ENCODE results near the gene DDX25.

Gene DDX25

DNA sequence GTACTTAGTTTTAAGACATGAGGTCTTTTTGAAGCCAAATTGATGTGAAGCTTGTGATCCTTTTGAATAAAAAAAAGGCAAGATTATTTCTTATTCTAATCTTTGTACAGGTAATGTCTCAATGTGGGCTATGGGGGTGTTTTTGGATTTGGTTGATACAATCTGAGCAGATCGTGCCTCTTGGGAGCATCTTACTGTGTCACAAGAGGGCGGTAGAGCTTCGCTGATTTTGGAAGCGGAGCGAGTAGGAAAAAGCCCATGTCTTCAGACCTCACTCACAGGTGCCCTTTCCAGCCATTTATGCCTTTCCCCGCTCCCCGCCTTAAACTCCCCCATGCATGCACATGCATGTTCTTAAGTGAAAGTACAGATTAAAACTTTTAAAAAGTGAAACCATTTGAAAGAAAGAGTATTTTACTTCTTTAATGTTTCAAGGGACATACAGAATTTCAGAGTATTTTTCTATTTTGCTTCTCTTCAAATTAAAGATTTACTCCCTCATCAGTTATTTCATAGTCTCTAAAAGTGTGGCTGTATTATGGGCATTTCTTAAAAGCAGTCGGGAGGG lies 18.8 kb downstream of the DDX25 start:
- Mint-ChIP-seq H3K4me3 (no peak overlapping the region), H3K36me3 (no peaks in the 10 kb centered on the region), H3K27me3 (peaks cover 16% of the 10 kb centered on the region), H3K9me3 (no peaks in the 10 kb centered on the region), H3K27ac (no peak overlapping the region), H3K4me1 (no peaks in the 10 kb centered on the region)
- DNase-seq (ENCODE audit: low spot score in 2 of 2) (peak in 1 of 2 donors; percentile 41), ATAC-seq (ENCODE audit: low read depth) (peak; percentile 77)

DNA sequence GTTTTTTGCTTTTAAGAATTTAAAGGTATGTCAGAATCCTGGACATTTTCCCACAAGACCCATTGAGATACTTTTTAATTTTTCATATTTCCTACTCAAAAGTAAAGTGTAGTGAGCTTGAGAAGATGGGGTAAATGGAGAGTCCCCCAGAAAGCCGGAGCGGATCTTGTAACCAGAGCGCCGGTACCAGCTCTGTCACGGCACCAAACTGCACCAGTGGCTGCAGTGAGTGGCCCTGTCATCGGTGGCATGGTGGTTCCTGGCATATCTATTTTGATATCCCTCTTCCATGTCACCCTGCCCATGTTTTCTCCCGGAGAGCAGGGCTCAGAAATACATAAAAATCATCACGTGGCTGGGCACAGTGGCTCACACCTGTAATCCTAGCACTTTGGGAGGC lies 19.3 kb downstream of the DDX25 start:
- Mint-ChIP-seq H3K27ac (no peak overlapping the region), H3K36me3 (no peaks in the 10 kb centered on the region), H3K27me3 (peaks cover 16% of the 10 kb centered on the region), H3K4me3 (no peak overlapping the region), H3K9me3 (no peaks in the 10 kb centered on the region), H3K4me1 (no peaks in the 10 kb centered on the region)
- DNase-seq (ENCODE audit: low spot score in 2 of 2) (no peak), ATAC-seq (ENCODE audit: low read depth) (no peak)

DNA sequence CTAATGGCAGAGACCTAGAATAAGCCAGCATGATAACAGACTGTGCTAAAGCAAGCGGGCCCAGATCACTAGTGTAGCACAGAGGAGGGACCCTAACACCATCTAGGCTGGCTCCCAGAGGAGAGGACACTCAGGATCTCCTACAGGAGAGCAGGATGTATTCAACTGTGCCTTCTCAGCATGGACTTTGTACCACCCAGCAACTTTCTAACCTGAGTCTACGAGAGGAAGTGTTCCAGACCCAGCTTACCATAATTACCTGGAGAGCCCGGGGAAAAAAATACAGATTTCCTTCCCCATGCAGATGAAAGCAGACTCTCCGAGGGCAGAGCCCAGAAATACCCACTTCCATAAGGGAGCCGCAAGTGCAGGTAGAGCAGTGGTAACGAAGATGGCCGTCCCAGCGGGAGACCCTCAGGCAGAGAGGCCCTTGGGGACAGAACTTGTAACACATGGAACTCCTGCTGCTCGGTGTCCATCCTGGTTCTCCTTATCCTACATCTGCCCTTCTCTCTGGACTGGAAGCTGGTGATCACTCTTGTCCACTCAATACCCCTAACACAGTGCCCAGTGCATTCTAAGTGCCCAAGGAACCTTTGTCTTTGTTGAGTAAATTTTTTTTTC lies 20.2 kb downstream of the DDX25 start:
- Mint-ChIP-seq H3K27ac (no peak overlapping the region), H3K4me3 (no peak overlapping the region)

DNA sequence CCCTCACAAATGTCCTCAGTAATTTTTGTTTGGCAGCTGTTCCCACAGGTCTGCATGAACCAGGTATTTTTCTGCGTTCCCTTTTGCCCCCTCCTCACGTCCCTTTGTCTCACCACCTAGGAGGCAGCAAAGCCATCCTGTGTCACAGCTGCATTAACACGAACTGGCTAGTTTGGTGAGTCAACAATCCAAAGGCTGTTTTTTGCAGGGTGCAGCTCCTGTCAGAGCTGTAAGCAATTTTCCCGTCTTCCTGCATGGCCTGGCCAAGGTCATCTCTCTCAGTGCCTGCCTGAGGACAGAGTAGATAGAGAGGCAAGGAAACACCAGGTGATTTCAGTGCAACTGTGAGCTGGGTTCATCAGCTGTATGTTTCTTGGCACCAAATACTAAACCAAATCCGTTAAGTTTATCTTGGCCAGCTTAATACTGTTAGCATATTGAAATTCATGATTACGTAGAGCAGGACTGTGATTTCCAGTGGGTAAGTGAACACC lies 21.0 kb downstream of the DDX25 start:
- no peak overlapping the region for H3K27ac Mint-ChIP-seq
- no peaks in the 10 kb centered on the region for H3K36me3 Mint-ChIP-seq

More for the DNA sequence above, 20.2 kb downstream of the DDX25 start:
- DNase-seq (ENCODE audit: low spot score in 2 of 2): no peak
- Mint-ChIP-seq H3K36me3 (no peaks in the 10 kb centered on the region), H3K9me3 (no peaks in the 10 kb centered on the region), H3K27me3 (peaks cover 14% of the 10 kb centered on the region), H3K4me1 (no peaks in the 10 kb centered on the region)
- ATAC-seq (ENCODE audit: low read depth): no peak

DNA sequence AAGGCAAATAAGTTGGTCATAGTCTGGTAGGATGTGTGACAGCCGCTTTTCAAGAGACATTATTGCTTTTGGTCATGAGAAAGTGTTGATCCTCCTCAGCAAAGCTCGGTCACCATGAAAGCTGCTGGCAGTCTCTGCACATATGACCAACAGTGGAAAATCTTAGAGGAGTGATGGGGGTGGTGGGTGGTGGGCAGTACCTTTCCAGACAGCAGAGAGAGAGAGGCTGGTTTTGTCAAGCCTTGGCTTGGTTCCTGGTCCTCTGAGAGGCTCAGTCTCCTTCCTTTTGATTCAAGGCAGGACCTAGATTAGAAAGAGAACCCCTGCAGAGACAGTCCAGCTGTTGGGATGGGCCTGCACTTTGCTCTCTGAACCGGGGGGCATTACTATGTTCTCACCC lies 21.5 kb downstream of the DDX25 start:
- H3K27ac Mint-ChIP-seq: no peak overlapping the region
- peaks cover 16% of the 10 kb centered on the region for H3K27me3 Mint-ChIP-seq
- no peaks in the 10 kb centered on the region for H3K4me1 Mint-ChIP-seq
- DNase-seq (ENCODE audit: low spot score in 2 of 2) (no peak), ATAC-seq (ENCODE audit: low read depth) (no peak)
- H3K9me3 Mint-ChIP-seq: no peaks in the 10 kb centered on the region
- H3K36me3 Mint-ChIP-seq: no peaks in the 10 kb centered on the region
- no peak overlapping the region for H3K4me3 Mint-ChIP-seq

More for the DNA sequence above, 21.0 kb downstream of the DDX25 start:
- Mint-ChIP-seq H3K4me3 (no peak overlapping the region), H3K9me3 (no peaks in the 10 kb centered on the region), H3K4me1 (no peaks in the 10 kb centered on the region), H3K27me3 (peaks cover 19% of the 10 kb centered on the region)
- no peak for DNase-seq (ENCODE audit: low spot score in 2 of 2)
- no peak for ATAC-seq (ENCODE audit: low read depth)

DNA sequence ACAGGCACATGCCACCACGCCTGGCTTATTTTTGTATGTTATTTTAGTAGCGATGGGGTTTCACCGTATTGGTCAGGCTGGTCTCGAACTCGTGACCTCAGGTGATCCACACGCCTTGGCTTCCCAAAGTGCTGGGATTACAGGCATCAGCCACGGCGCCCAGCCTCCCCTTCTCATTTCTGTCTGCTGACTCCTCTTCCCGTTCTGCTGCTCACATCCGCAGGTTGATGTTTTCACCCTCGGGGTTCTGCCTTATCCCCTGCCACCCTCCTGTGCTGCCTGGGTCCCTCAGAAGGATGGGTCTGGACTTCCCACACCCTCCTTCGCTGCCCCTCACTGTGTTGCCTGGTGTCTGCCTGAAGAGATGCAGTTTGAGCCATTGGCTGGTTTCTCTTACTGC lies 22.4 kb downstream of the DDX25 start:
- no peak overlapping the region for H3K27ac Mint-ChIP-seq
- H3K9me3 Mint-ChIP-seq: no peaks in the 10 kb centered on the region
- H3K4me1 Mint-ChIP-seq: no peaks in the 10 kb centered on the region
- no peak for DNase-seq (ENCODE audit: low spot score in 2 of 2)
- peaks cover 18% of the 10 kb centered on the region for H3K27me3 Mint-ChIP-seq
- H3K4me3 Mint-ChIP-seq: no peak overlapping the region
- no peaks in the 10 kb centered on the region for H3K36me3 Mint-ChIP-seq
- no peak for ATAC-seq (ENCODE audit: low read depth)

DNA sequence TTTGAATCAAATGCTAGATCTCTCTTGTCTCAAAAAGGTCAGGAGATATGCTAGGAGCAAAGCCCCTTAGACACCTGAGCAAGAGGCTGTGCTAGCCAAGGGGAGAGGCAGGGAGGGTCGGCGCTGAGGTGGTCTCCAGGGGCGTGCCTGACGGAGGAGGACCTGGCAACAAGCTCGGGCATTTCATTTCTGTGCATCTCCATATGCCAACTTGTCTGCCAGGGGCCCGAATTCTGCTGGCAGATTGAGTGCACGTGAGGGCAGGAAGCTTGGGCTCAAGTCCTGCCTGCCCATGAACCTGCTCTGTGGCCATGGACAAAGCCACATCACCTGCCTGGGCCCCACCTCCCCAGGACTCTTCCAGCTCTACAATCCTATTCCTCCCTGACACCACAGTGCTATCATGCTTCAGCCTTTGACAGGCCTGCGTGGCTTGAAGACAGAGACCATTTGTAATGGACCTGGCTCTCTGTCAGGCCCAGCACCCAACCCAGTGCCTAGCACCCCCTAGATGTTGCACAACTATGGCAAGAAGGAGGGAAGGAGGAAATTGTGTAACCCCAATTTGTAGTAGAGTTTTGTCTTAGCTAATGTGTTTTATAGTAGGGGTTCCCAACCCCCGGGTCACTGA lies 25.3 kb downstream of the DDX25 start:
- Mint-ChIP-seq H3K4me1 (no peaks in the 10 kb centered on the region), H3K36me3 (no peaks in the 10 kb centered on the region), H3K9me3 (no peaks in the 10 kb centered on the region), H3K27ac (no peak overlapping the region), H3K4me3 (no peak overlapping the region), H3K27me3 (peaks cover 22% of the 10 kb centered on the region)
- no peak for ATAC-seq (ENCODE audit: low read depth)
- no peak for DNase-seq (ENCODE audit: low spot score in 2 of 2)

DNA sequence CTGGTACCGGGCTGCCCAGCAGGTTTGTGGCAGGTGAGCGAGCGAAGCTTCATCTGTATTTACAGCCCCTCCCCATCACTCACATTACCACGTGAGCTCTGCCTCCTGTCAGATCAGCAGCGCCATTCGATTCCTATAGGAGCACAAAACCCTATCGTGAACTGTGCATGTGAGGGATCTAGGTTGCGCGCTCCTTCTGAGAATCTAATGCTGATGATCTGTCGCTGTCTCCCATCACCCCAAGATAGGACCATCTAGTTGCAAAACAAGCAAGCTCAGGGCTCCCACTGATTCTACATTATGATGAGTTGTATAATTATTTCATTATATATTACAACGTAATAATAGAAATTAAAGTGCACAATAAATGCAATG lies 25.8 kb downstream of the DDX25 start:
- peaks cover 22% of the 10 kb centered on the region for H3K27me3 Mint-ChIP-seq
- ATAC-seq (ENCODE audit: low read depth) (no peak), DNase-seq (ENCODE audit: low spot score in 2 of 2) (no peak)
- no peaks in the 10 kb centered on the region for H3K4me1 Mint-ChIP-seq
- H3K27ac Mint-ChIP-seq: no peak overlapping the region
- H3K9me3 Mint-ChIP-seq: no peaks in the 10 kb centered on the region
- H3K36me3 Mint-ChIP-seq: no peaks in the 10 kb centered on the region
- no peak overlapping the region for H3K4me3 Mint-ChIP-seq

DNA sequence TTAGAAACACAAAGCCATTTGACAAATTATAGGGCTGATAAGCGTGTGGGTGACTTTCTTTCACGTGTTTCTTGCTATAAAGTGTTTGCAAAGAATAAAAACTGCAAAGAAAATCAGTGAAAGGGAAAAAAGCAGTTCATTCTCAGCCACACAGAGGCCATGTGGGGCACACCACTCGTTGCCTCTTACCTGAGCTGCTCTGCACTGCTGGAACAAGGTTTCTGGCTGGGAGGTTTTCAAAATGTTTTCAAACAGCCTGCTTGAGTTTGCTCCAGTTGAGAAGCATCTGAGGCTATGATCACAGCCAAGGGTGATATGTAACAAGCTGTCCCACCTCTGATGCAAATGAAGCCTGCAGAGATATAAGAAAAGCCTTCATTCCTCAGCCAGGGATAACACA lies 26.8 kb downstream of the DDX25 start:
- H3K36me3 Mint-ChIP-seq: no peaks in the 10 kb centered on the region
- no peak overlapping the region for H3K4me3 Mint-ChIP-seq
- DNase-seq (ENCODE audit: low spot score in 2 of 2): no peak
- peaks cover 17% of the 10 kb centered on the region for H3K27me3 Mint-ChIP-seq
- H3K9me3 Mint-ChIP-seq: no peaks in the 10 kb centered on the region
- H3K27ac Mint-ChIP-seq: no peak overlapping the region
- no peaks in the 10 kb centered on the region for H3K4me1 Mint-ChIP-seq
- no peak for ATAC-seq (ENCODE audit: low read depth)

DNA sequence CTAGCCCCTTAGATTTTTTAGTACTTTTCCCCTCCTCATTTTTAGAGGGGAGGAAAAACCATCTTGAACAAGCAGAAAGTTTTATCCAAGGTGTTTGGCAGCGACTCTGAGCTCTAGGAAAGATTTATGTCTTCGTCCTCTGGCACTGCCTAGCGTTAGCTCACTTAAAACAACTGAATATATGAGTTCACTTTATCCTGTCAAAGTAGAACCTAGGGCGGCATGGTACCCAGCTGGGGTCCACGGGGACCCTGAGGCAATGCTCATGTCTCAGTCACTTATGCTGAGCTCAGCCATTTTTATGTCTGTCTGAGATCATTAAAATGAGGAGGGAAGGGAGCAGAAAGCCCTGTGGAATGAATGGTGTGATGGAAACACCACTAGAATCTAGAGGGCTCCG lies 27.4 kb downstream of the DDX25 start:
- ATAC-seq (ENCODE audit: low read depth): no peak
- Mint-ChIP-seq H3K36me3 (no peaks in the 10 kb centered on the region), H3K27ac (no peak overlapping the region), H3K27me3 (peaks cover 17% of the 10 kb centered on the region), H3K9me3 (no peaks in the 10 kb centered on the region), H3K4me1 (no peaks in the 10 kb centered on the region), H3K4me3 (no peak overlapping the region)
- no peak for DNase-seq (ENCODE audit: low spot score in 2 of 2)

DNA sequence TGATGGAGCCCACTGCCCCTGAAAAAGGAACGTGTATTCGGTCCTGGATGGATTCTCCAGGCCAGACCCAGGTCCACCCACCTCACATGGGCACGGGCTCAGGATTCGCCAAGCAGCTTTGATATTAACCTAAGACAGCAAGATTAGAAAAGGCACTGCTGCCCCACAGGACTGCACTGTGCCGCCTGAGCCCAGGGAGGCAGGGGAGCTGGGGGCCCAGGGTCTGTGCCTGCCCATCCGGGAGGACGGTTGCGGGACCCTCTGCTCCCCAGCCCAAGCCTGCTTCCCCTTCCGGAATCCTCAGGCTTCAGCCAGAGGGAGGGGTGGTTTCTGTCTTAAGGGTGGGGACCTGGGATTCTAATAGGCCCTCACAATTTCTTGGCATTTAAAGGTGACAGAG lies 28.0 kb downstream of the DDX25 start:
- Mint-ChIP-seq H3K36me3 (no peaks in the 10 kb centered on the region), H3K4me3 (no peak overlapping the region), H3K27ac (no peak overlapping the region), H3K4me1 (no peaks in the 10 kb centered on the region), H3K9me3 (no peaks in the 10 kb centered on the region), H3K27me3 (peaks cover 14% of the 10 kb centered on the region)
- no peak for ATAC-seq (ENCODE audit: low read depth)
- DNase-seq (ENCODE audit: low spot score in 2 of 2): no peak

DNA sequence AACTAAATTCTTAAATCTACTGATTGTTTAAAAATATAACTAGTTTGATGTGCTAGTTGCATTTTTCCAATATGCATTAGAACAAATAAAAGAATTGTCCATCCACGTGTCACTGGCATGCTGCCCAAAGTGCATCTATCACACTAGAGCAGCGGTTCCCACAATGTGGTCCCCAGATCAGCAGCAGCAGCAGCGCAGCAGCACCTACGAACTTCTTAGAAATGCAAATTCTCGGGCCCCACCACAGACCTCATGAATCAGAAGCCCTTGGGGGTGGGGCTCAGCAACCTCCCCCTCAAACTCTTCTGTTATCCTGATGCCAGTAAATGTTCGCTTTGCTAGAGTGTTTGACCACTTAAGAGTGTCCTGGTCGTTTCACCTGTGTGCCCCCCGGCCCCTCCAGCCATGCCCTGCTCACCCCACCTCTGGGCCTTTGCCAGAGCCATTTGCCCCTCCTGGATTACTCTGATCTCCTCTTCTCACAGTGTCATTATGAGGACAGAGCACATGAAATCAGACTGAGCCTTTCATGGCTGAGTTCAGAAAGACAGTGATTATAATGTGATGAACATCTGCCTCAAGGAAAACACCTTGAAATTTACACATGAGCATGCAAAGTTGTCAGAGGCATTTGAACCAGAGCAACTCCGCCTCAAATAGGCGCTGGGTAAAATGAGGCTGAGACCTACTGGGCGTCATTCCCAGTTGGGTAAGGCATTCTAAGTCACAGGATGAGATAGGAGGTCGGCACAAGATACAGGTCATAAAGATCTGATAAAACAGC lies 28.9 kb downstream of the DDX25 start:
- H3K4me1 Mint-ChIP-seq: no peaks in the 10 kb centered on the region
- H3K36me3 Mint-ChIP-seq: no peaks in the 10 kb centered on the region
- peaks cover 14% of the 10 kb centered on the region for H3K27me3 Mint-ChIP-seq
- ATAC-seq (ENCODE audit: low read depth): no peak
- no peak for DNase-seq (ENCODE audit: low spot score in 2 of 2)
- H3K27ac Mint-ChIP-seq: no peak overlapping the region
- H3K9me3 Mint-ChIP-seq: no peaks in the 10 kb centered on the region
- no peak overlapping the region for H3K4me3 Mint-ChIP-seq

DNA sequence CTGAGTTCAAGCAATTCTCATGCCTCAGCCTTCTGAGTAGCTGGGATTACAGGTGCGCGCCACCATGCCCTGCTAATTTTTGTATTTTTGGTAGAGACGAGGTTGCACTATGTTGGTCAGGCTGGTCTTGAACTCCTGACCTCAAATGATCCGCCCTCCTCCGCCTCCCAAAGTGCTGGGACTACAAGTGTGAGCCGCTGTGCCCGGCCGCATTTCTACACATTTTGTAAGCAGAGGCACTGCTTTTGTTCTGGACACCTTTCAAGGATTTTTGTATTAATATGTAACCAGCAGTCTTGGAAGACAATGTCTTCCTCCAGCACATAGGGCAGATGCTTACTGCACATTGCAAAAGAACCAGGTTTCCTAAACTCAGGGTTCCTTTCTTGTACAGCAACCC lies 30.2 kb downstream of the DDX25 start:
- ATAC-seq (ENCODE audit: low read depth) (no peak), DNase-seq (ENCODE audit: low spot score in 2 of 2) (no peak)
- no peaks in the 10 kb centered on the region for H3K36me3 Mint-ChIP-seq
- H3K9me3 Mint-ChIP-seq: no peaks in the 10 kb centered on the region
- H3K27ac Mint-ChIP-seq: no peak overlapping the region
- H3K4me1 Mint-ChIP-seq: no peaks in the 10 kb centered on the region
- H3K27me3 Mint-ChIP-seq: peaks cover 14% of the 10 kb centered on the region
- H3K4me3 Mint-ChIP-seq: no peak overlapping the region

DNA sequence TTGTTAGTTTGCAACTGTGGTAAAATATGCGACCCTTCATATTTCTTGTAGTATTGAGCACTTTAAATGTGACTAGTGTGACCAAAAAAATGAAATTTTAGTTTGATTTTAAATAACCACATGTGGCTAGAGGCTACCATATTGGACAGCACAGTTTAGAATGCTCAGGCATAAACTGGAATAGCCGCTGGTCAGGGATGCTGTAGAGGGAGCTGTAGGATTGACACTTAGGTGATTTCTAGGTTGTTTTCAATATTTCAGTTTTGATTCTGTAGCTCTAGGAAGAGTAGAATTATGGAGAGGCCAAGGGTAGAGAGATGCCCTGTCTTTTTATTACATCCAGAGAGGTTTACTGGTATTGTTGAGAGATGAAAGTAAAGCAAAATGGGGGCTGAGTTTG lies 30.7 kb downstream of the DDX25 start:
- Mint-ChIP-seq H3K27ac (no peak overlapping the region), H3K4me1 (no peaks in the 10 kb centered on the region), H3K36me3 (no peaks in the 10 kb centered on the region), H3K9me3 (no peaks in the 10 kb centered on the region), H3K27me3 (peaks cover 9% of the 10 kb centered on the region), H3K4me3 (no peak overlapping the region)
- ATAC-seq (ENCODE audit: low read depth) (no peak), DNase-seq (ENCODE audit: low spot score in 2 of 2) (no peak)

All from memory B cell (primary cell).